Measurements from ENCODE around the gene SENP2. TPM values are rescaled to one million over a fixed set of nuclear protein-coding genes. Genes with fewer than 3 reads are reported as not detected.
"Not testable (repeated sequence)": the region's sequence is repeated elsewhere in the genome, so short reads cannot be mapped to it uniquely, and the experiment has no call there.

Gene SENP2
- total RNA-seq, 8 experiments from 2014 or later: 22.5 to 45.7 (median 29.8) TPM

DNA sequence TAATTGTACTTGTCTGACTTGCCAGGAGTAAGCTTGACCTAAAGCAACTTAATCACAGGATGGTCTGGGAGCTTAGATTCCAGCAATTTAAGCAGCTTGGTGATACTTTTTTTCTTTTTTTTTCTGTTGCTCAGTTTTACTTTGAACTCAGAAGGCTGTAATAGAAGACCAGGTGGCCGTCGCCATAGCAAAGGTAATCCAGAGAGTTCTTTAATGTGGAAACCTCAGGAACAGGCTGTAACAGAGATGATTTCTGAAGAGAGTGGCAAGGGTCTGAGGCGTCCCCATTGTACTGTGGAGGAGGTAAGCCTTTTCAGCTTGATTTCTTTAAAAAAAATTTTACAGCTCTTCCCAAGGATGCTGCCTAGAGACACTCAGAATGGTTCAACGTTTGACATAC lies 20.1 kb downstream of the SENP2 start:
- no peak overlapping the region for H3K4me3 ChIP-seq
- in situ Hi-C loops (cut with MboI; ENCODE audit: low pct_unique_long_range_greater_than_20kb in 2 of 9, low sequenced_read_pairs in 9 of 9, unreplicated experiment in 9 of 9): no loop called here
- ATAC-seq (replicated peaks in 6 of 8): peak in 1 of 8 experiments; percentile 39
- H3K27ac ChIP-seq: no peak overlapping the region
- no peaks in the 10 kb centered on the region for H3K4me1 ChIP-seq (replicated peaks in 1 of 2)
- WGBS, 10 experiments: 67 to 100% (median 82%) methylated on average over 1 to 4 of the region's 4 CpGs; no CpG with 5 or more reads in 2 of the 10 experiments

DNA sequence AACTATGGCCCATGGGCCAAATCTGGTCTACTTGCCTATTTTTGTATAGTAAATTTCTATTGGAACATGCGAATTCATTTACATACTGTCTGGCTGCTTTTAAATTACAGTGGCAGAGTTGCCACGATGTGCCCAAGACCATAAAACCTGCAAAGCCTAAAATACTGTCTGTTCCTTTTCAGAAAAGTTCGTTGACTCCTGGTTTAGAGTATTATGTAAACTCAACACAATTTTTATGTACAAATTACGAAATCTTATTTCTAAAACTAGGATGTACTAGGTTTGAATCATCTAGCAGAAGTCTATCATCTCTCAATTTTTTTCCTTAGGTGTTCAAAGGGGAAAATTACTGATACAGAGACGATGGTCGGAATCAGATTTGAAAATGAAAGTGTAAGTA lies 26.9 kb downstream of the SENP2 start:
- WGBS, 10 experiments: 69 to 91% (median 84%) methylated on average over 2 to 6 of the region's 6 CpGs
- no peak for ATAC-seq (replicated peaks in 6 of 8)
- Histone ChIP-seq H3K4me1 (replicated peaks in 1 of 2) (no peaks in the 10 kb centered on the region), H3K27ac (no peak overlapping the region), H3K4me3 (no peak overlapping the region)
- in situ Hi-C loops (cut with MboI; ENCODE audit: low pct_unique_long_range_greater_than_20kb in 2 of 9, low sequenced_read_pairs in 9 of 9, unreplicated experiment in 9 of 9): no loop called here

DNA sequence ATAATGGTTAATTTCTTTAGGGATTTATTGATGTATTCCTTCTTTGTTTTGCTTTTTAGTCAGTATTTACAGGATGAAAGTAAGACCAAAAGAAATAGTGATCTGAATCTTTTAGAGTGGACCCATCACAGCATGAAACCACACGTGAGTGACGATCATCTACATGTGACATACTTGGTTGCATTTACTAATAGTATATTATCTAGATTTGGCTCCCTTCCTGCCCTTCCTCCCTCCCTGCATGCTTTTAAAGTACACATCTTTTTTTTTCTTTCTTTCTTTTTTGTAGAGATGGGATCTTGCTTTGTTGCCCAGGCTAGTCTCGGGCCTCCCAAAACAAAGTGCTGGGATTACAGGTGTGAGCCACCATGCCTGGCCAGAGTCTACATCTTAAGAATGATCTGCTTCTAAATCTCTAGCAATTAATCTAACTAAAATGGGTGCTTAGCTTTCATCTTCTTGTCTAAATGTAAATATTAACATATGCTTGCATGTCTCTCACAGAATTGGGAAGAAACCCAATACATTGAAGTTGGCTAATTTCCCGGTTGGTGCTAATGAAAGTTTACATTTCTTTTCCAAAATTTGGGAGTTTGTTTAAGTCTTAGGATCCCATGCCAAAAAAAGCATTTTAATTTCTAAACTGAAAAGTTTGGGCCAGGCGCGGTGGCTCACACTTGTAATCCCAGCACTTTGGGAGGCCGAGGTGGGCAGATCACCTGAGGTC lies 38.0 kb downstream of the SENP2 start:
- no peaks in the 10 kb centered on the region for H3K4me1 ChIP-seq (replicated peaks in 1 of 2)
- H3K4me3 ChIP-seq: no peak overlapping the region
- WGBS, 10 experiments: 87 to 100% (median 96%) methylated on average over 1 to 7 of the region's 7 CpGs
- ATAC-seq (replicated peaks in 6 of 8): no peak
- in situ Hi-C loops (cut with MboI; ENCODE audit: low pct_unique_long_range_greater_than_20kb in 2 of 9, low sequenced_read_pairs in 9 of 9, unreplicated experiment in 9 of 9): no loop called here
- no peak overlapping the region for H3K27ac ChIP-seq

DNA sequence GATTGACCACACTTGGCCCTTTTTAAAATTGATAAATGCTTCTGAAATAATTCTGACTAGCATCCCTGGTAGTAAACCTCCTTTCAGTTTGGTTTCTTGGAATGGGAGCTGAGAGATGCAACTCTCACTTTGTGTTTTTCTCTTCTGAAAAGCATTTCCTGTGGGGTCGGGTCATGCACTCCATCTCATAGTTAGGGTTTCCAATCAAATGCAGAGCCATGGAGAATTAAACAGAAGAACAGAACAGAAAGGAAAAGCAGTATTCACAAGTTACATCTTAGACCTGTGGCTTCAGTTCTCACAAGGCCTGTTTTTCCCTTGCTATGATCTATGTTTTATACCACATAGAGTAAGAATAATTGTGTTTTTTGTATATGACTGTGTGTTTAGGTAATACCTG lies 39.7 kb downstream of the SENP2 start:
- Histone ChIP-seq H3K4me3 (no peak overlapping the region), H3K4me1 (replicated peaks in 1 of 2) (no peaks in the 10 kb centered on the region), H3K27ac (no peak overlapping the region)
- ATAC-seq (replicated peaks in 6 of 8): no peak
- in situ Hi-C loops (cut with MboI; ENCODE audit: low pct_unique_long_range_greater_than_20kb in 2 of 9, low sequenced_read_pairs in 9 of 9, unreplicated experiment in 9 of 9): no loop called here
- WGBS, 10 experiments: 75 to 100% (median 100%) methylated on average over 1 of the region's 1 CpG; no CpG with 5 or more reads in 3 of the 10 experiments

DNA sequence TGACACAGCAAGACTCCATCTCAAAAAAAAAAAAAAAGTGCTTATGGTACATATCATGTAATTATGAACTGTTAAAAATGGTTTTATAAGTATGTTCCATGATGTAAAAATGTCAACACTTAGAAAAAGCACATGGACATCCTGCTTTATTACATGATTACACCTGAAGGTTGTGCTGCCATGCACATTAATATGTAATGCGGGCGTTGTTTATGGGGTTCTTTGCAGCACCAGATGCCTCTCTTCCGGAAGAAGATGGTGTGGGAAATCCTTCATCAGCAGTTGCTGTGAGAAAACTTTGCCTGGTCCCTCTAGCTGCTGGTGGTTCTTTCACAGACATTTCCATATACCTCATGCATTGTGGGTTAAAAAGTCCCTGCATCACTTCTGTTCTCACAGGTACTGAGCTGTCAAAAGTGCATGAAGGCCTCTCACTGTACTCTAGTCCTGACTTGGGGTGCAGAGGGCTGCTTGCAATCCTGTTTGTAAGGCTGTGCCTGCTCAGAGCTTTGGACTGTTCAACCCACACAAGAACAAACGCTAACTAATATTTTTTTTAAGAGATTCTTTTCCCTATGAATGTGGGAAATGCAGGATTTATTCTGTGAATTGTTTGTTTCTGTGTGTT lies 43.6 kb downstream of the SENP2 start:
- 60 to 91% (median 78%) methylated on average over 1 to 4 of the region's 4 CpGs for WGBS, 10 experiments
- Histone ChIP-seq H3K4me3 (no peak overlapping the region), H3K27ac (no peak overlapping the region), H3K4me1 (replicated peaks in 1 of 2) (no peaks in the 10 kb centered on the region)
- ATAC-seq (replicated peaks in 6 of 8): peak in 5 of 8 experiments; percentile 13 to 57 (median 17)
- in situ Hi-C loops (cut with MboI; ENCODE audit: low pct_unique_long_range_greater_than_20kb in 2 of 9, low sequenced_read_pairs in 9 of 9, unreplicated experiment in 9 of 9): no loop called here

DNA sequence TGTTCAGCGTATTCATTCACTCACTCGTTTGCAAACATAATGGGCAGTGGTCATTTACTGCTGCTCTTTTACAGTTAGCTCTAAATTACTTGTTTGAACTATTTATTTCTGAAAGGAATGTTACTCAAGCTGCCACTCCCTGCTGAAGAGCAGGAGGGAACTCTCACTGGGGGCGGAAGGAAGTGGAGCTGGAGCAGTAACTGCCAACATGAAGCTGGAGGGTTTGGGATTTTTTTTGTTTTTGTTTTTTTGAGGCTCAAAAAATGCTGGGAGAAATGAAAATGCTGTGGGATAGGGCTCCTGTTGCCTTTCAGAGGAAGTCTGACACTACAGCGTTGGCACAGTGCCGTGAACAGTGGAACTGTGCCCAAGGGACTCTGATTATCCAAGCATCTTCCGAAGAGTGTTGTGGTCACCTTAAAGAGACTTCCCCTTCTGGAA lies 44.1 kb downstream of the SENP2 start:
- H3K4me1 ChIP-seq (replicated peaks in 1 of 2): no peaks in the 10 kb centered on the region
- WGBS, 10 experiments: 26 to 100% (median 85%) methylated on average over 1 to 6 of the region's 6 CpGs
- no peak overlapping the region for H3K27ac ChIP-seq
- peak in 6 of 8 experiments; percentile 9 to 63 (median 47) for ATAC-seq (replicated peaks in 6 of 8)
- H3K4me3 ChIP-seq: no peak overlapping the region
- in situ Hi-C loops (cut with MboI; ENCODE audit: low pct_unique_long_range_greater_than_20kb in 2 of 9, low sequenced_read_pairs in 9 of 9, unreplicated experiment in 9 of 9): no loop called here

DNA sequence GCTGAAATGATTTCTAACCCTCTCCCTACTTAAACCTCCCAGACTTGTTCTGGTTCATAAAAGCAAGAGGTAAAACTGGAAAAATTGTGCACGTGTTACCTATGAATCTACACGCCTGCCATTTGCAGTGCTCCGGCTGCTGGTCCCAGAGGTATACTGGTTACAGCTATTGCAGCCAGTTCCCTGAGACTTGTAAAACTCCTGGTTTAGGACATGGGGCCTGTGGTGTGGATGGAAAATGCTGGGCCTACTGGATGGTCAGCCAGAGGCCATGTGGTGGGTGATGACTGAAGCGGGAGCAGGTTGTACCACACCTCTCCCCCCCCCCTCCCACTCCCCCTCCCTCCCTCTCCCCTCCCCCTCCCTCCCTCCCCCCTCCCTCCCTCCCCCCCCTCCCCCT lies 45.0 kb downstream of the SENP2 start:
- 0 to 100% (median 92%) methylated on average over 1 to 3 of the region's 4 CpGs; no CpG with 5 or more reads in 5 of the 10 experiments for WGBS, 10 experiments
- no peak overlapping the region for H3K4me3 ChIP-seq
- ATAC-seq (replicated peaks in 6 of 8): no peak
- in situ Hi-C loops (cut with MboI; ENCODE audit: low pct_unique_long_range_greater_than_20kb in 2 of 9, low sequenced_read_pairs in 9 of 9, unreplicated experiment in 9 of 9): no loop called here
- no peaks in the 10 kb centered on the region for H3K4me1 ChIP-seq (replicated peaks in 1 of 2)
- H3K27ac ChIP-seq: no peak overlapping the region

DNA sequence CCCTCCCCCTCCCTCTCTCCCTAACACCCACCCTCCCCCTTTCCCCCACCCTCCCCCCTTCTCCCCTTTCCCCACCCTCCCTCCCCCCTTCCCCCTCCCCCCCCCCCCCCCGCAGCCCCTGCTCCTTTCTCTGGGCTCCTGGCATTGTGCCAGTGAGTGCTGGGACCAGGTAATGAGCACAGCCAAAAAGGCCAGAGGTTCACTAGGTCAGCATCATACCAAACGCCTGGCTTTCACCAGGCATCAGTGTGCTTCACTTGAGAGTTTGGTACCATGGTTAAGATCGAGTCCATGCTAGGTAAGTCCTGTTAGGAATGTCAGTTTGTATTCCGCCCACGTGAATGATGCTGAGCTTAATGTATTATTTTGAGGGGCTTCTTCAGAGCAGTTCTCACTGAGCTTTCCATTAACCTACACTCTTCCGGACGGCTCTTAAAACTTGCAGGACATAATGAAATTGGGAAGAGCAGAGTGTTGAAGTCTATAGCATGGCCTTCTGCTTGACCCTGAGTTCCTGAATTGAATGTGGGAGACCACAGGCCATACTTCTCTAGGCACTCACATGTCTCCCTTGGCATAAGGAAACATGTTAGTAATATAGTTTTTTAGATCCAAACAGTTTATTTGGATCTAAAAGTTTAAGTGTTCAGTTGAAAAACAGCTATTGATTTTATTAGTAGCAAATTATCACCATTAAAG lies 45.6 kb downstream of the SENP2 start:
- Histone ChIP-seq H3K4me3 (no peak overlapping the region), H3K27ac (no peak overlapping the region), H3K4me1 (replicated peaks in 1 of 2) (no peaks in the 10 kb centered on the region)
- peak in 1 of 8 experiments; percentile 7 for ATAC-seq (replicated peaks in 6 of 8)
- in situ Hi-C loops (cut with MboI; ENCODE audit: low pct_unique_long_range_greater_than_20kb in 2 of 9, low sequenced_read_pairs in 9 of 9, unreplicated experiment in 9 of 9): no loop called here
- 92 to 100% (median 100%) methylated on average over 2 to 5 of the region's 7 CpGs; no CpG with 5 or more reads in 4 of the 10 experiments for WGBS, 10 experiments

DNA sequence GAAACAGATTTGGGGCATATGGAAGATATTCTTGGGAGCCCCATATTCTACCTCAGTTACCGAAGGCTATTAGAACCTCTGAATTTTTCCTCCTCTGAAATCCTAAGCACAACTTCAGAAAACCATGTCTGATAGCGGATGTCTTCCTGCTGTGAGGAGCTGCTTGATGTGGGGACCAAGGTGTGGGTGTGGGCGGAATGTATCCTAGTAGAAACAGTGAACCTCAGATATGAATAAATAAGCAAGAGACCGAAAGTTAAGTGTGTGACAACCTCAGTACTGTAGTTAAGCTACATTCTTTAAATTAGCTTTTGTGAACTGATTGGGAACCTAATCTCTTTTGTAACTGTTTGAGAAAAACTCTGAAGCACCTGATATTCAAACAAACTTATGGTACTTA lies 46.9 kb downstream of the SENP2 start:
- in situ Hi-C loops (cut with MboI; ENCODE audit: low pct_unique_long_range_greater_than_20kb in 2 of 9, low sequenced_read_pairs in 9 of 9, unreplicated experiment in 9 of 9): no loop called here
- 89 to 100% (median 90%) methylated on average over 1 to 4 of the region's 4 CpGs; no CpG with 5 or more reads in 3 of the 10 experiments for WGBS, 10 experiments

DNA sequence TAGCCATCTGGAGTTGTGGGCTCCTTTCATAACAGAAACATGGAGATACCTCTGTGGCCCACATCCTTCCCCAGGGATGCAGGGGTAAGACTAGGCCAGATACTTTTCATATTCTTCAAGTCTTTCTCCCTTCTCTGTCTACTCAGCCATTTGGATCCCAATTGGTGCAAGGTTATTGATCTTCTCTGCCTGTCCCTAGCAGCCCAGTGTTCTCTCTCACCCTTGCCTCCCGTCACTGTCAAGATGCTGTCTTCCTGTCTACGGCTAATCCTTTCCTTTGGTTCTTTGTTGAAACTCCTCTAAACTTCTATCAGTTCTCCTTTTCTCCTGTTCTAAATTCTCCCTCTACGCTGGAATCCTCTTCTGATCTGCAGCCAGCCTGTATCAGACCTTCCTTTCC lies 51.3 kb downstream of the SENP2 start:
- Histone ChIP-seq H3K4me3 (no peak overlapping the region), H3K27ac (no peak overlapping the region), H3K4me1 (replicated peaks in 1 of 2) (peaks cover 0 to 3% of the 10 kb centered on the region in 2 donors)
- WGBS, 10 experiments: 89 to 100% (median 93%) methylated on average over 1 to 3 of the region's 3 CpGs; no CpG with 5 or more reads in 2 of the 10 experiments
- in situ Hi-C loops (cut with MboI; ENCODE audit: low pct_unique_long_range_greater_than_20kb in 2 of 9, low sequenced_read_pairs in 9 of 9, unreplicated experiment in 9 of 9): no loop called here
- ATAC-seq (replicated peaks in 6 of 8): no peak

More for the DNA sequence above, 46.9 kb downstream of the SENP2 start:
- Histone ChIP-seq H3K4me3 (no peak overlapping the region), H3K4me1 (replicated peaks in 1 of 2) (no peaks in the 10 kb centered on the region), H3K27ac (no peak overlapping the region)
- ATAC-seq (replicated peaks in 6 of 8): no peak

DNA sequence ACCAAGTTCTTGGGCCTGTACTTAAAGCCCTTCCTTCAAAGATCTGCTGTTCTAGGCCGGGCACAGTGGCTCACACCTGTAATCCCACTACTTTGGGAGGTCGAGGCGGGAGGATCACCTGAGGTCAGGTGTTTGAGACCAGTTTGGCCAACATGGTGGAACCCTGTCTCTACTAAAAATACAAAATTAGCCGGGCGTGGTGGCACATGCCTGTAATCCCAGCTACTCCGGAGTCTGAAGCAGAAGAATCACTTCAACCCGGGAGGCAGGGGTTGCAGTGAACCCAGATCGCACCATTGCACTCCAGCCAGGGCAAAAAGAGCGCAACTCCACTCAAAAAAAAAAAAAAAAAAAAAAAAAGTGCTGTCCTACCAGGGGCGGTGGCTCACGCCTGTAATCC lies 52.6 kb downstream of the SENP2 start:
- in situ Hi-C loops (cut with MboI; ENCODE audit: low pct_unique_long_range_greater_than_20kb in 2 of 9, low sequenced_read_pairs in 9 of 9, unreplicated experiment in 9 of 9); H3K27ac ChIP-seq; H3K4me3 ChIP-seq; ATAC-seq (replicated peaks in 6 of 8); H3K4me1 ChIP-seq (replicated peaks in 1 of 2): not testable (repeated sequence)
- WGBS, 10 experiments: 95 to 100% (median 100%) methylated on average over 1 to 10 of the region's 11 CpGs; no CpG with 5 or more reads in 3 of the 10 experiments

DNA sequence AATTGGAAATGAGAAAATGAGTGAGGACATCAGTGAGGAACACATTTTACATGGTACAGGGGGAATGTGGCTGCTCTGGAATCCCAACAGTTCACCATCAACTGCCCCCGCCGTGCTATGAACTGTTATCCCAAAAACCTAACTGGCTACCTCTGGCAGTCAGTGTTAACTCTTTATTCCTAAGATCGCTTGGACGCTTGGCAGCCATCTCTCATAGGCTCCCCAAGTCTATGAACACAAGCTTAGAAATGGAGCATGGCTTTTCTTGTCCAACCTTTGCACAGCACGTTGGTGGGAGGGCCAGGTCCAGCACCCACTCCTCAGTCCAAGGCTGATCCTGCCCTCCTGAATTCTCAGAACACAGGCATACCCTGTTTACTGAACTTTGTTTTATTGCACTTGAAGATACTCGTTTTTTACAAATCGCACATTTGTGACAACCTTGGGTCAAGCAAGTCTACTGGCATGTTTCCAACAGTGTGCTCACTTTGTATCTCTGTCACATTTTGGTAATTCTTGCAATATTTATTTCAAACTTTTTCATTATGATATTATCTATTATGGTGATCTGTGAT lies 53.6 kb downstream of the SENP2 start:
- in situ Hi-C loops (cut with MboI; ENCODE audit: low pct_unique_long_range_greater_than_20kb in 2 of 9, low sequenced_read_pairs in 9 of 9, unreplicated experiment in 9 of 9): no loop called here
- Histone ChIP-seq H3K4me1 (replicated peaks in 1 of 2) (peaks cover 0 to 3% of the 10 kb centered on the region in 2 donors), H3K4me3 (no peak overlapping the region), H3K27ac (no peak overlapping the region)
- 70 to 91% (median 80%) methylated on average over 3 to 7 of the region's 7 CpGs; no CpG with 5 or more reads in 4 of the 10 experiments for WGBS, 10 experiments
- peak in 2 of 8 experiments; percentile 14 to 20 for ATAC-seq (replicated peaks in 6 of 8)

DNA sequence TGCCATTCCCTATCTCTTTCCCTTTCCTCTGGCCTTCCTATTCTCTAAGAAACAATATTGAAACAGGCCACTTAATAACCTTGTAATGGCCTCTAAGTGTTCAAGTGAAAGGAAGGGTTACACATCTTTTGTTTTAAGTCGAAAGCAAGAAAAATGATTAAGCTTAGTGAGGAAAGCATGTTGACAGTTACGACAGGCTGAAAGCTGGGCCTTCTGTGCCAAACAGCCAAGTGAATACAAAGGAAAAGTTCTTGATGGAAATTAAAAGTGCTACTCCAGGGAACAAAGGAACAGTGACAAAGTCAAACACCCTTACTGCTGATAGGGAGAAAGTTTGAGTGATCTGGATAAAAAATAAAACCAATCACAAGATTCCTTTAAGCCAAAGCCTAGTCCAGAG lies 54.2 kb downstream of the SENP2 start:
- ATAC-seq (replicated peaks in 6 of 8): peak in 2 of 8 experiments; percentile 6 to 29
- Histone ChIP-seq H3K4me1 (replicated peaks in 1 of 2) (peaks cover 0 to 3% of the 10 kb centered on the region in 2 donors), H3K27ac (no peak overlapping the region), H3K4me3 (no peak overlapping the region)
- in situ Hi-C loops (cut with MboI; ENCODE audit: low pct_unique_long_range_greater_than_20kb in 2 of 9, low sequenced_read_pairs in 9 of 9, unreplicated experiment in 9 of 9): no loop called here
- WGBS, 10 experiments: 32 to 94% (median 60%) methylated on average over 1 to 2 of the region's 2 CpGs; no CpG with 5 or more reads in 1 of the 10 experiments
